AG09309 (cell line): ENCODE results near the gene NXNL2.

ENCODE experiments used
- DNase-seq: peaks from one replicate; pipeline ENCODE4 v3.0.0-alpha.2; 2010; ENCODE audit warnings: low read depth
- H3K4me3 ChIP-seq: 2 replicates; pipeline ENCODE4 v1.5.1; 2011; ENCODE audit warnings: mild to moderate bottlenecking, low read depth, low read length, moderate library complexity; ENCODE audit not compliant: control insufficient read depth
- TF ChIP-seq, protein P1 (sequence below): IDR thresholded peaks from 2 replicates; pipeline ENCODE4 v1.5.1; 2011; ENCODE audit warnings: mild to moderate bottlenecking, low read depth, low read length, inconsistent platforms; ENCODE audit not compliant: insufficient read depth, control insufficient read depth; ENCODE audit errors: missing control alignments

NXNL2 gene

DNA sequence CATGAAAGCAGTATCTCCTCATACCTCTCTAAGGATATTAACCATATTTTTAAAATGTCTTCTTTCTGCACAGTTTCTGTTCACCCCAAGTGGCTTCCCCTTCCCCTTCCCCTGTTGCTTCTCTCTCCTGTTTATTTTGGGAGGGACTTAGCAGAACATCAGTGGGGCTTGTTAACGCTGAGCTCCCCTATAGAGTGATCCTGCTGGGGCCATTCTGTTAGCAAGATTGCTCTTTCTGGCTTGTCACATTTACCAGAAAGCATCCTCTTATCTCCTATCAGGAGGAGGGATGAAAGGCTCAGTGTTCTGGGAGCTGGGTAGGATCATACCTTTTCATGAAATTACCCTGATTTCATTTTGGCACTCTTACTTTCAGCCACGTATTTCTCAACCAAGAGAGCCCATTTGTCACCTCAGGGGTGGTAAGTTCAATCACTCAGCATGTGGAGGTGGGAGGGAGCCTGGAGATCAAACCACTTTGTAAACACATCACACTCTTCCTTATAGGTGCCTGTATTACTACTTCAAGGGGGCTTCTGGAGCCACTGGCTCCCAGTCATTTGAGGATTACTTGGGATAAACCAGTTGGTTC, 16.7 kb downstream of the NXNL2 start:
- TF ChIP-seq, protein P1, sequence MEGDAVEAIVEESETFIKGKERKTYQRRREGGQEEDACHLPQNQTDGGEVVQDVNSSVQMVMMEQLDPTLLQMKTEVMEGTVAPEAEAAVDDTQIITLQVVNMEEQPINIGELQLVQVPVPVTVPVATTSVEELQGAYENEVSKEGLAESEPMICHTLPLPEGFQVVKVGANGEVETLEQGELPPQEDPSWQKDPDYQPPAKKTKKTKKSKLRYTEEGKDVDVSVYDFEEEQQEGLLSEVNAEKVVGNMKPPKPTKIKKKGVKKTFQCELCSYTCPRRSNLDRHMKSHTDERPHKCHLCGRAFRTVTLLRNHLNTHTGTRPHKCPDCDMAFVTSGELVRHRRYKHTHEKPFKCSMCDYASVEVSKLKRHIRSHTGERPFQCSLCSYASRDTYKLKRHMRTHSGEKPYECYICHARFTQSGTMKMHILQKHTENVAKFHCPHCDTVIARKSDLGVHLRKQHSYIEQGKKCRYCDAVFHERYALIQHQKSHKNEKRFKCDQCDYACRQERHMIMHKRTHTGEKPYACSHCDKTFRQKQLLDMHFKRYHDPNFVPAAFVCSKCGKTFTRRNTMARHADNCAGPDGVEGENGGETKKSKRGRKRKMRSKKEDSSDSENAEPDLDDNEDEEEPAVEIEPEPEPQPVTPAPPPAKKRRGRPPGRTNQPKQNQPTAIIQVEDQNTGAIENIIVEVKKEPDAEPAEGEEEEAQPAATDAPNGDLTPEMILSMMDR, result no peak
- DNase-seq, result no peak

DNA sequence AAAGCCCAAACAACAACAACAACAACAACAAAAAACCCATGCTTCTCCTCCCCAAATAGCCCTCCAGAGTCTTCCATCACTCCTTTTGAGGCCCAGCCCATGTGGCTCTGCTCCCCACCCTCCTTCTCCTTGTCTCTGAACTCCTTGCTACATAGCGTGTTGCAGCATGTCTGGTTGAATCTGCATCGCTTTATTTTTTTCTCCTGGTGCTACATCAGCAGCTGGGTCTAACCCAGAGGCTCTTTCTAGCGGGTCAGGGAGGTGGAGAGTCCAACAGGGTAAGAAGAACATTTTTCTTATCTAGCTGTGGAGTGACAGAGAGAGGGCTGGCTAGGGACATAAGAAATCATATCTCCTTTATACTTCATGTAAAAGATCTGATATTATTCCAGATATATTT, 18.4 kb downstream of the NXNL2 start:
- TF ChIP-seq, protein P1, result no peak
- DNase-seq, result no peak
- no peak overlapping the region for H3K4me3 ChIP-seq

More for the DNA sequence above, 16.7 kb downstream of the NXNL2 start:
- H3K4me3 ChIP-seq, result no peak overlapping the region

DNA sequence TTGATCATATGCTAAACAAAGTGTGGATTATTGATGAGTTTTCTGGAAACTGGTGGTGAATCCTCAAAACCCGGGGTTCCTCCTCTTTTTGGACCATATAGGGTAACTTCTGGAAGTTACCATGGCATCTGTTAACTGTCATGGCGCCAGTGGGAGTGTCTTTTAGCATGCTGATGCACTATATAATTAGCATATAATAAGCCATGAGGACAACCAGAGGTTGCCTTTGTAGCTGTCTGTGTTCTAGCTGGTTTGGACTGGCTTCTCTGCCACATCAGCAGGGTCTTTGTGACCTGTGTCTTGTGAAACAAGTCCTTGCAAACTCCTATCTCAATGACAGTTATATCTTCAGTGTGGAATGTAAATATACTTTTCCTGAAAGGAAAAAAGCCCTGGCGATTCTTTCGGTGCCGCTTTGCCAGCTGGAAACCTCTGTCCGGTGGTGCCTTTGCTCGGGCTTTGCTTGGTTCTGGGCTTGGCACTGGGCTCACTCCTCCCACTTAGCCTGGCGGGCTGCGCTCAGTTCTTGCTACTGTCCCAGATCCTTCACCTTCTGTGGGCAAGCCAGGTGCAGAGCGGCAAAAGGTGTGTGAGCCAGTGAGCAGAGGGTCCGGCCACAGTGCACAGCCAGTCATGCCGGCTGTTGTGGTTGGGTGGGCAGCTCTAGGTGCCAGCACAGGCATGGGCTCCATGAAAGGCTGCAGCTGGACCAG, 20.4 kb downstream of the NXNL2 start:
- no peak overlapping the region for H3K4me3 ChIP-seq
- no peak for DNase-seq
- TF ChIP-seq, protein P1, result no peak

DNA sequence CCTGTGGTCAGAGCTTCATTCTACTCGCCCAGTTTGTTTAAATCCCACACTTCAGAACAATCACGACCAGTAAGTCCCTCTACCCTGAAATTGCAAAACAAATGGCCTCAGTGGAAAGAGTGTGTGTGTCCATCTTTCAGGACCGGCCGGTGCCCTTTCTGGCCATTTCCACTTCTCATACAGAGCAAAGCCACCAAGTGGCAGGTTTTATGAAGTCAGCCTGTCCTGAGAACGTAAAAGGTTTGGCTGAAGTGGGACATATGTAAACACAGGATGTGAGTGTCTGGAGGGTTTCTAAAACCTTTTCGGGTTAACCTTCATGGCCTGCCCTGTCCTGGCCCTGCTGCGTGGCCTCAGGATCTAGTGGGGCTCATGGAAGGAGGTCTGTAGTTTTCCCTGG, 24.7 kb downstream of the NXNL2 start:
- H3K4me3 ChIP-seq, result no peak overlapping the region
- TF ChIP-seq, protein P1, result no peak
- no peak for DNase-seq

DNA sequence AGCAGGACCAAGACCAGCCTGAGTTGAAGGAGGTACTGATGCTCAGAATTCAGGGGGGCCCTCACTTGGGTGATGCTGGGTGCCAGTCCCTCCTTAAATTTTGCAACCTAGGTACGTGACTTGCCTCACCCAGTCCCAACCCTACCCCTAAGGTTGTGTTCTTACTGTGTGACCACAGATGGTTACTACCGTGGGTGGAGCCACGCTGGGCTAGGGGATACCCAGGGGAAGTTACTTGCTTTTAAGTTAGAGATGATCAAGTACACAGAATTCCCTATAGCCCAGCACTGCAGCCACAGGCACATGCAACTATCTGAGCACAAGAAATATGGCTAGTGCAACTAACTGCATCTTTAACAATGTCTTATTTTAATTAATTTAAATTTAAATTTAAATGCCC, 32.9 kb downstream of the NXNL2 start:
- no peak overlapping the region for H3K4me3 ChIP-seq
- TF ChIP-seq, protein P1, result no peak
- DNase-seq, result no peak

DNA sequence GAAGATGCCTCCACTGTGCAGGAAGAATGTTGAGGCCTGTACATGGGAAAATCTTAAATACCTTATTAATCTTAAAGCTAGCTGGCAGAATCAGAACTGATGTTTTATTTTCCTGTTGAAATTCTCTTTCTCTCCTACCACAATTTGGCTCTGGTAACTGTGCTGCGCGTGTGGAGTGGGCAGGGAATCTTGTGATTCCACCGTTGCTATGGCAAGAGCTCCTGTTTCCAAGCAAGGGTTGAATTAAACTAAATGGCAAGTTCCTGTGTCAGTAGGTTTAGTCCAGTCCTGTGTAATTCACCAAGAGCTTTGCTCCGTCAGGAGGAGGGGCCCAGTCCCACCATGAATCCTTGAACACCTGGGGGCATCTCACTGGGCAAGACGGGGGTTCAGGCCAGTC, 36.4 kb downstream of the NXNL2 start:
- H3K4me3 ChIP-seq, result no peak overlapping the region
- no peak for DNase-seq
- TF ChIP-seq, protein P1, result no peak

DNA sequence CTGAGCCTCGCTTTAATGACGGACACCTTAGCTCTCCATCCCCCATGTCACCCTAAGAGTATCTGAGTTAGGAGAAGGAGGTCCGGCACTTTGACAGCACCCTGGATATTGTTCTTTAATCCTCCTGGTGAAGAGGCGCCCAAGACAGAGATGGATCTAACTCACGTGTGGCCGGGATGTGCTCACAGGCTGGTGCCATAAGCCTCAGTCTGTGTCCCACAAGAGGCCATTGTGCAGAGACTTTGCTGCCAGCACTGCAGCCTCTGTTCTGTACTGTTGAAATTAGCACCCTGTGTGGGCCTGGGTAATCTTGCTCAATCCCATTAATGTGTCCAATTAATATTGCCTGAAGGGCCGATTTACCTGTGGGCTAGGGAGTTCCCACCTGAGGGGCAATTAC, 37.7 kb downstream of the NXNL2 start:
- no peak overlapping the region for H3K4me3 ChIP-seq
- TF ChIP-seq, protein P1, result no peak

More for the DNA sequence above, 37.7 kb downstream of the NXNL2 start:
- DNase-seq, result no peak
